ENCODE results near the gene KDM4C.

Gene KDM4C

DNA sequence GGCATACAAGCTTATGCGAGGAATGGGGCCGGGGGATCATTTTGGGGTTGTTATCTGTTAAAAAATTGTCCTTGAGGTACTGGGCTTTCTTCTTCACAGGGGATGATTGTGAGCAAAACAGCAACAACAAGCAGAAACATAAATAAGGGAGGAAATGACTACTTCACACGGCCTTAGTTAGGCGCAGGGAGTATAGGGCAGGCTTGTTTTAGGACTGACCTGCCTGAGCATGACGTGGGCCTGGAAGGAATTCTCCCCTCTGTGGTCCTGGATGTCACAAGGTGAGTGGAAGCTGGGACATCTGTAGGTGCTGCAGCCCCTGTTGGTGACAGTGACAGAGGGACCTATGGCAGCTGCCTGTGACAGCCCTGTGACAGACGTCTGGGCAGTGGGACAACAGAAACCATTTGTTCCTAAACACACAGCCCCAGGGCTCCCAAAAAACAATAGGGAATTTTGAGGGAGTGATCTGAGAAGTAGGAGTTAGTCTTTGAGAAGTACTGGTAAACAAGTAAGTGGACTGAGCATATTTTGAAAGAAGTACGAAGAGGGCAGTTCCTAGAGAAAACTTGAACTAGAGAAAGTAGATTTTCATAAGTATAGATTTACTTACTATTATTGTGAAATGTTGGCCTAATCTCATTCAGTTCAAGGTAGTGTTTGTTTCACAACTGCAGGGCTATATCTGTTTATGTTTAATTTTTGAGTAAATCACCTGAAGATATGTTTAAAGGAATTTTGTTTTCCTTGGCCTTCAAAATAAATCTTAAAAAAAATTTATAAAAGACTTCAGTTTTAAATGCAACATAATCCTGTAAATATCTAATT, 113.1 kb downstream of the KDM4C start:
- no peak for DNase-seq

DNA sequence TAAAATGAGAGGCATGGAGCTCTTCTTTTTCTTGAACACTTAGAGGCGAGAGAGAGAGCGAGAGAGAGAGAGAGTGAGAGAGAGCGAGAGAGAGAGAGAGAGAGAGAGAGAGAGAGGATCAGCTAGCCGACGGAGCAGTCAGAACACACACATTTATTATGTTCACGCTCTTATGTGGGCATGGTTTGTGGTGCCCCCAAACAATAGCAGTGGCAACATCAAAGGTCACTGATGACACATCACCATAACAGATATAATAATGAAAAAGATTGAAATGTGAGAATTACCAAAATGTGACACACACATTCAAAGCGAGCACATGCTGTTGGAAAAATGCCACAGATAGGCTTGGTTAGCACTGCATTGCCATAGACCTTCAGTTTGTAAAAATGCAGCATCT, 116.1 kb downstream of the KDM4C start:
- no peak for DNase-seq

DNA sequence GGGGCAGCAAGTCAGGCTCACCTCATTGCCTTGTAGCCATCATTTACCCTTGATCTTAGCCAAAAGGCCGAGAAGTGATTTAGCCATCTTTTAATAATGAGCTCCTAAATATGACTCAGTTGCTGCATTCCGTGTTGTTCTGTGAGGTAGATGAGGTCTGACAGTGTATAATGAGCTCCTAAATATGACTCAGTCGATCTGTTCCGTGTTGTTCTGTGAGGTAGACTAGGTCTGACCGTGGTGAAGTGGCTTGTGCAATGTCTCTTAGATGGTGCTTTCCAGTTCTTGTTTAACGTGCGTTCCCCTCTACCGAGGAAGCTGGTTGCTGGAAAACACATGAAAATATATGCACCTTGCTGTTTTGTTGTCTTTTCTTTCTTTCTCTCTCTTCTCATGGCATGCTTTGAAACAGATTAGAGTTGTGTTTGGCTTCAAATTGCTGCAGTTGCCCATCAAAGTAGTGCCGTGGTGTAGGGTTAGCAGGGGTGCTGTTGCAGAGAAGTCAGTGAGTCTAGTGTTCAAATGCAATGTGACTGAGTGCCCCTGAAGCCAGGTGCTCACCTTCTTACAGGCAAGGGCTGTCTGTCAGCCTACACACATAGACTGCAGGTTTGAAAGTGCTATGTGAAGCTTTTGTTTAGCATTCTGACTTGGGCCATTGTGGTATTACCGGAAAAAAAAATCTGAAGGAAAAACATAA, 118.6 kb downstream of the KDM4C start:
- no peak for DNase-seq

DNA sequence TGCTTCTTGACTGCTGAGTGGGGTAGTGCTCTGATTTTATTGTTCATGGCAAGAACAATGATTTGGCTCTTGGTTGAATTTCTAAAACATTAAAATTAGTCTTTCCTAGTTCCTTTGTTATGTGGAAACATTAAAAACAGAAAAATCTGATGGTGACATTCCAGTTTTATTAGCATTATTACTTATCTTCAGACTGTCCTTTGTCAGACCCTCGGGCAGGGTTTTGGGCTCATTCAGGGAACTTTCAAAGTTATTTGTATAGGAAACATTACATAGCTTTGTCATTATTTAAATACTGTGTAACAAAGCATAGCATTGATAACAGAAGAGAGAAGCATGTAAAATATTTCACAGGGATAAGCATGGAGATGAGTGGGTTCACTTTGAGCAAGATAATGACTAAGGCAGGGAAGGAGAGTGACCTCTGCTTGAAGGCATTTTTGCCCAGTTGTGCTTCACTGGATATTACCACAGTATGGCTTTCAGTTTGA, 119.9 kb downstream of the KDM4C start:
- no peak for DNase-seq

DNA sequence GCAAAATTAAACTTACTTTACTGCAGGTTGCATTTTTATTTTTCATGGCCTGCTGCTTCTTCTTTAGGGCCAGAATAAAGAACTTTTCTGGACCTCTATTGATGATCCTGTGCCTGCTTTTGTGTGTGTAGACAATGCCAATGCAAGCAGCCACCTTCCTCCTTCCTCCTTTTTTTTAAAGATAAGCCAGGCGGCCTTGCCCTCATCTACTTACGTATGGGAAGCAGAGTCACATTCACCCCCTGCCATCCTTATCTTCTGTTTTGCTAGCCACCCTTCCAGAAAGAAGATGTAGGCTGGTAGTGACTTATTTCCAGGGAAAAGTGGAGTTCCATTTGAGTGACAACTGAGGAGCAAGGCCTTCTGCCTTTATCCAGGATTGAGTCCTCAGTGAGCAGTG, 122.9 kb downstream of the KDM4C start:
- no peak for DNase-seq

DNA sequence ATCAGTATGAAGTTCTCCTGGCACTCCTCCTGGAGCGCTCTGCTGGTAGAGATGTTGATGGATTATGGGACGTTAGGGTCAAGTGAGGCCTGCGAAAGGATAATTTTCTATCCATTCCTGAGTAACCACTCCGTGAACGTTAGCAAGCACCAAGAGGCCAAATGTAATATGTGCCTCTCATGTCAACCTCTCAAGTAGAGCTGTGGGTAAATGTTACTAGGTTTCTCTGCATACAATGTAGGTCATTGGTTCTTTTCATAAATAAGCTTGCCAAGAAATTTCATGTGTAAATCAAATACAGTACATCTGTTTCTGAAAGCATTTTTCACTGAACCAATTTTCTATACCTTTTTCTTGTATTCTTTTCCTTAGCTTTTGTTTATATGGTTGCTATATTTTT, 126.3 kb downstream of the KDM4C start:
- no peak for DNase-seq

DNA sequence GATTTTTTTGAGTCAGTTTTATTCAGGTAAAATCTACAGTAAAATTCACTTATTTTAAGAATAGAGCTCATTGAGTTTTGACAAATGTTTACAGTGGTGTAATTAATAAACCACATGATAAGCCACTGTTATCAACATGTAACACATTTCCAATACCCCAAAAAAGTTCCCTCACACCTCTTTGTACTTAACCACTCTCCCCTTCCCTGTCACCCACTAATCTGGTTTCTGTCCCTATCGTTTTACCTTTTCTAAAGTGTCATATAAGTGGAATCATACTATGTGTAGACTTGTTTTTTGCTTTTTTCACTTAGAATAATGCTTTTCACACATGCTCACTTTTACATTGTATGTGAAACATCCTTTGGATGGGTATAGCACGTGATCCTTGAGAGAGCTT, 127.2 kb downstream of the KDM4C start:
- no peak for DNase-seq

DNA sequence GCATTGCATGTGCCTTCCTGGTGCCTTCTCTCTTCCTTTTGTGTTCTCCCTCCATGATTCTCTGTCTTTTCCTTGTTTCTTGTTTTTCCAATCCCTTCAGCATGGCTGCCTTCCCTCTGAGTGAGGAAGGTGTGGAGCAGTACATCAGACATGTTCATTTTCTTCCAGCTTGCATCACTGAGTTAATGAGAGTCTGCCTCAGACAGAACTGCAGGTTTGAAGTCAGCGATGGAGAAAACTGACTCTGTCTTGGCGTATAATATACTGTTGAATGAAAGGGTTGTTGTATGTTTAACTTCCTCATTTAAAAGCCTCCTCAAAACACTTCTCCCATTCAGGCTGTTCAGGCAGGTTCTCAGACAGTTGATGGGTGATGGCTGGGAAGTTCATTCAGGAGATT, 129.3 kb downstream of the KDM4C start:
- no peak for DNase-seq

DNA sequence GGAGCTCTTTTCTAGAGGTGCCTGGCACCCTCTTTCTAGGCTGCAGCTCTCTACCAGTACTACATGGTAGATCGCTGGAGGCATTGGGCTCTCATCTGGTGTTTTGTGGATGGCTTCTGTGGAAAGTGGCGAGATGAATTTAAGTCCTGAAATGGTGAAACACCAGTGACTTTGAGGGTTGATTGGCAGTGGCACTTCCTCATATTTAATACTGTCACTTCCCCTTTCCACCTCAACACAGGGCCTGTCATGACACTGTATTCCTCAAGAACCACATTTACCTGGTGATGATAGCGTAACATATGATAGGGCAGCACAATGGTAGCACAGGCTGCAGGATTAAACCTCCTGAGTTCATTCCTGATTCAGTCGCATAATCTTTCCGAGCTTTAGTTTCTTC, 132.1 kb downstream of the KDM4C start:
- DNase-seq, result no peak

DNA sequence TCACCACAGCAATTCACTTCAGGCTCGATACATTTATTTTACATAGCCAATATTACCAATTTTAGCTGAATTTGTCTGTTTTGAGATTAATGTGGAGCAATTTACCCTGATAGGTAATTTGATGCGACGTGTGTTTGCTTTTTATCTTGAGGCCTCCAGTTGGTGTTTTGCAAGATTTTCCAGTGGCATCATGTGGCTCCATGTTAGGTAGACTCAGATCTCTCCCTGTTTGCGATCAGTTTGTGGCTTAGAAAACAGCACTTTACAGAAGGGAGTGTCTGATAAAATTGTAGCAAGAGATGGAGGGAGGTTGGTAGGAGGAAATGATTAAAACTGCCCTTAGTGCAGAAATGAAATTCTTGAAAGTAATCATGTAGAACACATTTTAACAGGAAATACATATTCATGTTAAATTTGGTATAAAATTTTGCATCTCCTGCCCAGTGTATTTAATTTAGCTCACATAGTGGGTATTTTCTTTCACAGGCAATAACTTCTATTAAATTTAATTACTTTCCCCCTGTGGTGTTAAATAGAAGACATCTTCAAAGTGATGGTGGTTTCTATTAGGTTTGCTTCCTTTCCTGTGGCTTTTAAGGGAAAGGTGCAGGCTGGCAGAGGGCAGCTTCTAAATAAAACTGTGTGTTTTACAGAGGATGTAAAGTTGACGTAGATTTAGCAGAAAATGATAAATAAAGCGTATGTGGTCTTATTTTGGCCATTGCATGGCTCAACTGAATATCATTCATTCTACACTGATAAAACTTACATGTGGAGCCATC, 135.8 kb downstream of the KDM4C start:
- no peak for DNase-seq

DNA sequence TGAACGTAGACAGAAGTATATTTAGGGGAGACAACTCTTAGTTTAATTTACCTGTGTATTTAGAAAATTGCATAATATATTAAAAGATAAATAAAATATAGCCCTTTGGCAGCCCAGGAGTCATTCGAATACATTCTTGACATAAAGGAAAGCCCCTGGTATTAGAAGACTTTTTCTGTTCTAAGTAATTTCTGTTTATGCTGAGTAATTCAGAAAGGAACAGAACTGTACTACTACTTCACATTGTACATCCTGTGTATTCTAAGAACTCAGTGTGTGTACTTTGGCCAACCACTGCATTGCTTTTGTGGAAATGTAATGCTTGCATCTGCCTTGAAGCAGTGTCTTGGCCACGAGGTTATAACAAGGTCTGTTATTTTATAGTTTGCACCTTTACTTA, 136.4 kb downstream of the KDM4C start:
- DNase-seq, result no peak

DNA sequence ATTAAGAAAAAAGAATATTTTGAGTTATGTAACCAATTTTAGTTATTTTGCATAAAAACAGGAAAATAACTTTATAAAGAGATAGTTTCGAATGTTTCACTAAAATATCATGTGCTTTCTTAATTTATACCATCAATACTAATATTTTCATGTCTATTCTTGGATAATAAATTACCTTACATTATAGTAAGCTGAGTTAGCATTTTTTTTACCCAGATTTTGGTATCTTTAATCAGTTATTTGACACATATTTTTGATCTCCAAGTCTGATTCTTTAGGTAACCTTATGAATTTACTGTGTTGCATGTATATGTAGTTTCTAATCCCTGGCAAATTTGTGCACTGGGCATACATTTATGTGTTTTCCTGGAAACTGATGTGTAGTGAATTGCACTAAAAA, 138.0 kb downstream of the KDM4C start:
- DNase-seq, result no peak

DNA sequence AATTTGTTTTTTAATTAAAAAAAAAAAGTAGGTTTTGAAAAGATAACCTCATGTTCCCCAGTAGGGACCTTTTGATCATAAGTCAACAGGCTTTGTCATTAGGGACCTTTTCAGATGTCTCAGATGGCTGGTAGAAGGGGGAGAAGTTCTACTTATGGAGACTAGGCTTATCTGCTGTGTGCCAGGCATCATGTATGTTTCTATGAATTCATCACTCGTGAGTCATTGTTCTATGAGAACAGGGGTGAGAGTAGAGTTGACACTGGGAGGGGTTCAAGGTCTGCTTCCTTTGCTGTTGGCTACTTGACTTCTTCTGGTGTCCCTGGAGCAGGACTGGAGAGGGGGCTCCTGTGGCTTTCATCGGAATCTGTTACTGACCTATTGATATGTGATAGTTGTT, 138.8 kb downstream of the KDM4C start:
- DNase-seq, result no peak

DNA sequence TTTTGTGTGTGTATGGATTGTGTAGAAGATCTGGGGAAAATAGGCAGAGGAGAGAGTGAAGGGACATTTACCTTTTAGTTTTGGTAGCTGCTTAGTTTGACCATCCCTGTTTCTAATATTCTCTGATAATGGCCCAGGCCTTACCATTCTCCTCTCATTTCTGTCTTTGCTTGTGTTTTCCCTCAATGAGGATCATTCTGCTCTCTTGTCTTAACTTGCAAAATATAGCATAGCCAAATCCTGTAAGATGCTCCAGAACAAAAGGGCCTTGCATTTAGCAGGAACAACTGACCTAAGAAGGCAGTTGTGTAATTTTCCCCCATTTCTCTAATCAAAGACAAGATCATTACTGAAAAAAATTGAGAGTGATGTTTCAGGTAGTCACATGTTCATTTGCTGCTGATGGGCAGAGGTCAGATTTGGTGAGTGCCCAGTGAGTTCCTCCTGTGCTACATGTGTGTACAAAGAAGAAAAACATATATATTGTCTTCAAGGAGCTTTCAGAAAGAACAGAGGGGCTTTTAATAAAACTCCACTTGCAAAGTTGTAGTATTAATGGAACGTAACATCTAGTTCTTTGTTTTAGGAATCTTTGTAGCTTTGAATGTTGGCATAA, 139.5 kb downstream of the KDM4C start:
- DNase-seq, result no peak

DNA sequence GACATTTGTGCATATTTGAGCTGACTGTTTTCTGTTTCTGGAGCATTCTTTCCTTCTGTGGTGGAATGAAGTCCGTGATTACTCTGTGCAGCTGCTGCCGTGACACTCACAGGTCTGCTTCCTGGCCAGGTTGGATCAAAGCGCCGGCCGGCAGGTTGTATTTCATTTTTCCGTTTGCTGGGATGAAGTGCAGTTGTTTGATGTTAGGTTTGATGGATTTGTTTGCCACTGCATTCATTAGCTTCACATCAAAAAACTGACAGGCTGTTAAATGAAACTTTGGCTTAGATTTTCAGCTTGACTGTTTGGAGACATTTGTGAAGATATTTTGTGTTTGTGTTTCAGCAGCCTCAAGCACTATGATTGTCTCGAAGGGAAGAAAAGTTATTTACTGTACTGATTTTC, 140.1 kb downstream of the KDM4C start:
- no peak for DNase-seq

DNA sequence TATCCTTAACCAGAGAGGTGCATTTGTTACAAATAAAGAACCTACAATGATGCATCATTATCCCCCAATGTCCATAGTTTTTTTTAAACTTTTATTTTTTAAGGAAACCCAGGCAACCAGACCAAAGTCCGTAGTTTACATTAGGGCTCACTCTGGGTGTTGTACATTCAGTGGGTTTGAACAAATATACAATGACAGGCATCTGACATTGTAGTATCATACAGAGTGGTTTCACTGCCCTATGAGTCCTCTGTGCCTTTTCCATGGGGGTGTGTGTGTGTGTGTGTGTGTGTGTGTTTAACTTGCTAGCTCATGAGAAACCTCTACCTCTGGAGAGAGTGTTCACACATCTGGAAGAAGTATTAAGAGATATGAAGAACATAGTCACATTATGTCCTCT, 141.5 kb downstream of the KDM4C start:
- DNase-seq, result no peak

DNA sequence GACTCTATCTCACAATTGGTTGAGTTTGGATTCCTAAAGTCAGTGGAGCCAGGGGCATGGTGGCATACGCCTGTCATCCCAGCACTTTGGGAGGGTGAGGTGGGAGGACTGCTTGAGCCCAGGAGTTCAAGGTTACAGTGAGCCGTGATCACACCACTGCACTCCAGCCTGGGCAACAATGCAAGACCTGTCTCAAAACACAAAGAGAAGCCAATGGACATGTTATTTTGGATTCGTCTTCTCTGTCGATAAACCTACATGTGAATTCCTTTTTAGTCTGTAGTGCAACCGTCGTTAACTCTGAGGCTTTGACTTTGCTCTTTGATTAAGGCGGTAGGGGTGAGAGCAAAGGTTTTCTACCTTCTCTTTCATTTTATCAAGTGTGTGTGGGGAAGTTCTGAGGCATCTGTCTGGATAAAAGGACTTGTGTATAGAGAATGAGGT, 142.7 kb downstream of the KDM4C start:
- DNase-seq, result no peak

DNA sequence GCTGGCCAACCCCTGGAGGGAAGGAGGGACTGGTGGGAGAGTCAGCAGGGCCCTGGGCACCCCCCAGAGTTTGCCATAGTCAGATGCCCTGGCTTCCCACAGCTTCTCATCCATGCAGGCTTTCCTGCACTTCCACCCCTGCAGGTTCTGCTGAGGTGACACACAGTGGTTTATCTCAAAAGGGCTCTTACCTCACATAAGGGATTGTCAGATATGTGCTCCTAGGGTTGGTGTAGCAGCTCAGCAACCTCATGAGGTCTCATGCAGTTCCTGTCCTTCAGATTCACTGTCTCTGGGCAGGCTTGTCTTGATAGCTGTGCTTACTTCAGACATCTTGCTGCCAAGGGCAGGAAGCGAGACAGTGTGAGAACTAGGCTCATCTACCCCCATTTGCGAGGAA, 143.4 kb downstream of the KDM4C start:
- no peak for DNase-seq

DNA sequence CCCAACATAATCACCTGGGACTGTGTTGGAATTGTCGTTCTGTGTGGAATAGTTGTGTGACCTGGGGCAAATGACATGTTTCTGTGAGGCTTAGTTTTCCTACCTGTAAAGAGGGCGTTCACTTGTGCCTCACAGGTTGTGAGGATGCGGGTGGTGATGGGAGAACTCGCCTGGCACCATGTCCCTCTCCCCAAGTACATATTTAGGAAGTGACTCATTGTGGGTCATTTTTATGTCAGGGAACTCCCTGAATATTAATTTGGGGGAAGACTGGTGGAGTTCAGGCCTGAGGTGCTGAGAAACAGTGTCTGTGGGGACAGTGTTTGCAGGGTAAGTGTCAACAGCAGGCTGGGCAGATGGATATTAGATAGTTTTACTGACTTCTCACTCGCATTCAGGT, 144.7 kb downstream of the KDM4C start:
- DNase-seq, result no peak

DNA sequence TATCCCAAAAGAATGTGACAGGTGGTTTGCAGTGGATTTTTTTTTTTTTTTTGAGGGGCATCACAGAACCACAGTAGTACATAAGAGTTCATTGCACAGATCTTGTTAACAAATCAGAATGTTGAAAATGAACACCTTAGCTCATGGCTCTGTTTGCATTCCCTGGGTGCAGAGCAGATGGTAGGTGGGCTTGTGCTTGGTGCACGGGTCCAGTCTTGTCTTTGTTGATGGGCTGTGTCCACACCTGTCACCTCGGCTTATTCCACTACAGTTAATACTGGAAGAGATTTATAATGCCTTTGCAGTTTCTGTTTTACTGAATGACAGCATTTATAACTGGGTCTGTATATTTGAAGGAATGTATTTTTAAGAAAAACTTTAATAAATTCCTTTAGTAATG, 146.6 kb downstream of the KDM4C start:
- no peak for DNase-seq

DNA sequence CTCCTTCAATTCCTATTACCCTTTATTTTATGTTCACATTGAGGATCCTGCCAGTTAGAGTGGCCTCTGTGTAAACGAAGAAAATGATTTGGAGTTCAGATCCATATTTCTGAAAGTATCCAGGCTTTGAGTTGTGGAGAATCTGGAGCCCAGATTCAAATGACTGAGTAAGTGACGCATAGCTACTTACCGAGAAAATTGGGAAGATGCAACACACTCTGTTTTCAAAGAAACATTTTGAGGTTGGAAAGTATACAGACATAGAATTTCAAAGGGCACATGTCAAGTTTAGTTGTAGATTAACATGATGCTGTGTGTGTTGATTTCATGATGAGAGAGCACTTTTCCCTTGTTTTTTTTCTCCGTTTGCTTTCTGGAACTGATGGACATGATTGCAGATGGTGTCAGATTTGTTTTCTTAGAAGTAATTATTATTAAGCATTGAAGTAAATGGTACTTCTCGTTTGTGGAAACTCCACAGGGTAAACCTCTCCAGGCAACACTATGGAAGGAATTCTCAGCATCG, 148.1 kb downstream of the KDM4C start:
- DNase-seq, result no peak

DNA sequence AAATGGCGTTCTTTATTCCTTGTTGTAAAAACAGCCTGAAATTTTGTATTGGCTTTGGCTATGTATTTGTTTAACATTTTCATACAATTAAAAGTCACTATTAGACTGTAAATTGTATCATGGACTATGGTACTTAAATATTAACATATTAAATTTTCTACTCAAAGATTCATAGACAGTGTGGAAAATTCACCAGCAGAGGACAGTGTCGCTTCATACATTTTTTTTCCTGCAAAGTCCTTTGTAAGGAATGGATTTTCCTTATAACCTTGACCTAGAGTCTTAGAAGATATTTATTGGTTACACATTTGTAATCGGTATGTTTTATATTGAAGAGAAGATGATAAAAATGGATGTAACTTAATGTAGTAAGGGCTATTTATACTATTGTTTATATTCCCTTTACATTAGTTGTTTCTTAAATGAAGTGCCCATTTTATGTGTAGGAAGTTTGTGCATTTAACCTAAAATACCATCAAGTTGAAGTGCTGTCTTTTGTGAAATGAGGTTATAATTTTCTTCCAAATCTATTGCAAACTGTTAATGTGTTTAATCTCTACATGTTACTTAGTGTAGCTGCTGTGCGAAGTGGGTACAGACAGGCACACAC, 150.1 kb downstream of the KDM4C start:
- no peak for DNase-seq
